A549 (cell line): ENCODE data around the gene GNGT2.

Experiments used
- POLR2A ChIP-seq: IDR thresholded peaks from 2 replicates; pipeline ENCODE4 v1.6.1; 2012; ENCODE audit warnings: mild to moderate bottlenecking, low read length
- TF ChIP-seq, protein P1 (sequence below): fragments of 200-600 bp; sonication (generic); IDR thresholded peaks from 2 replicates; pipeline ENCODE4 v1.6.1; 2016; ENCODE audit warnings: antibody characterized with exemption, mild to moderate bottlenecking, moderate library complexity
- TF ChIP-seq, protein P2 (sequence below): fragments of >200 bp; sonication (Bioruptor Twin); formaldehyde crosslinking; IDR thresholded peaks from 3 replicates; pipeline ENCODE4 v1.5.1; 2016

DNA sequence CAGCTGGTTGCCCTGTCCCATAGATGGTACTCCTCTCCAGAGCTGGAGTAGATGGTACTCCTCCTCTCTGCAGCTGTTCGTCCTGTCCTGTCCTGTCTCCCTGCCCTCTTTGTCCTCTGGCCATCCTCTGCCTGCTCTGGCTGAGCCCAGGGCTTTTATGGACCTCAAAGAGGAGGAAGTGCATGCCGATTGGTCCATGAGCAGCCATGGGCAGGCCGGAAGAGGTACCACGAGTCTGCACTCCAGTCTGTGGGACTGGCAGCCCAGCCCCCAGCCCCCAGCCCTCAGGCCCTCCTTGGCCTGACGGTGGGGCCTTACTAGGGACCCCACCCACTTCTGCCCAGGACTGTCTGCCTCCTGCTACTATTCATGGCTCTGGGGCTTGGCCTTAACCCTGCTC, 27.0 kb downstream of the GNGT2 start:
- TF ChIP-seq, protein P1, sequence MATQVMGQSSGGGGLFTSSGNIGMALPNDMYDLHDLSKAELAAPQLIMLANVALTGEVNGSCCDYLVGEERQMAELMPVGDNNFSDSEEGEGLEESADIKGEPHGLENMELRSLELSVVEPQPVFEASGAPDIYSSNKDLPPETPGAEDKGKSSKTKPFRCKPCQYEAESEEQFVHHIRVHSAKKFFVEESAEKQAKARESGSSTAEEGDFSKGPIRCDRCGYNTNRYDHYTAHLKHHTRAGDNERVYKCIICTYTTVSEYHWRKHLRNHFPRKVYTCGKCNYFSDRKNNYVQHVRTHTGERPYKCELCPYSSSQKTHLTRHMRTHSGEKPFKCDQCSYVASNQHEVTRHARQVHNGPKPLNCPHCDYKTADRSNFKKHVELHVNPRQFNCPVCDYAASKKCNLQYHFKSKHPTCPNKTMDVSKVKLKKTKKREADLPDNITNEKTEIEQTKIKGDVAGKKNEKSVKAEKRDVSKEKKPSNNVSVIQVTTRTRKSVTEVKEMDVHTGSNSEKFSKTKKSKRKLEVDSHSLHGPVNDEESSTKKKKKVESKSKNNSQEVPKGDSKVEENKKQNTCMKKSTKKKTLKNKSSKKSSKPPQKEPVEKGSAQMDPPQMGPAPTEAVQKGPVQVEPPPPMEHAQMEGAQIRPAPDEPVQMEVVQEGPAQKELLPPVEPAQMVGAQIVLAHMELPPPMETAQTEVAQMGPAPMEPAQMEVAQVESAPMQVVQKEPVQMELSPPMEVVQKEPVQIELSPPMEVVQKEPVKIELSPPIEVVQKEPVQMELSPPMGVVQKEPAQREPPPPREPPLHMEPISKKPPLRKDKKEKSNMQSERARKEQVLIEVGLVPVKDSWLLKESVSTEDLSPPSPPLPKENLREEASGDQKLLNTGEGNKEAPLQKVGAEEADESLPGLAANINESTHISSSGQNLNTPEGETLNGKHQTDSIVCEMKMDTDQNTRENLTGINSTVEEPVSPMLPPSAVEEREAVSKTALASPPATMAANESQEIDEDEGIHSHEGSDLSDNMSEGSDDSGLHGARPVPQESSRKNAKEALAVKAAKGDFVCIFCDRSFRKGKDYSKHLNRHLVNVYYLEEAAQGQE = no peak
- no peak for TF ChIP-seq POLR2A
- TF ChIP-seq, protein P2, sequence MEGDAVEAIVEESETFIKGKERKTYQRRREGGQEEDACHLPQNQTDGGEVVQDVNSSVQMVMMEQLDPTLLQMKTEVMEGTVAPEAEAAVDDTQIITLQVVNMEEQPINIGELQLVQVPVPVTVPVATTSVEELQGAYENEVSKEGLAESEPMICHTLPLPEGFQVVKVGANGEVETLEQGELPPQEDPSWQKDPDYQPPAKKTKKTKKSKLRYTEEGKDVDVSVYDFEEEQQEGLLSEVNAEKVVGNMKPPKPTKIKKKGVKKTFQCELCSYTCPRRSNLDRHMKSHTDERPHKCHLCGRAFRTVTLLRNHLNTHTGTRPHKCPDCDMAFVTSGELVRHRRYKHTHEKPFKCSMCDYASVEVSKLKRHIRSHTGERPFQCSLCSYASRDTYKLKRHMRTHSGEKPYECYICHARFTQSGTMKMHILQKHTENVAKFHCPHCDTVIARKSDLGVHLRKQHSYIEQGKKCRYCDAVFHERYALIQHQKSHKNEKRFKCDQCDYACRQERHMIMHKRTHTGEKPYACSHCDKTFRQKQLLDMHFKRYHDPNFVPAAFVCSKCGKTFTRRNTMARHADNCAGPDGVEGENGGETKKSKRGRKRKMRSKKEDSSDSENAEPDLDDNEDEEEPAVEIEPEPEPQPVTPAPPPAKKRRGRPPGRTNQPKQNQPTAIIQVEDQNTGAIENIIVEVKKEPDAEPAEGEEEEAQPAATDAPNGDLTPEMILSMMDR = no peak
